PC-3 (cell line): ENCODE measurements around the gene RAPGEF4. TPM values are rescaled to one million over a fixed set of nuclear protein-coding genes. Genes with fewer than 3 reads are reported as not detected.

Experiments used
- ATAC-seq: fragments of 200-7000 bp; cut with Tn5 transposase; 2 replicates; pipeline ENCODE4 v1.9.1; 2020; ENCODE audit warnings: mild to moderate bottlenecking, moderate library complexity
- BruUV-seq: library from RNA; stranded (reverse); fragments of 400-500 nt; replicated peaks from 2 replicates; lab custom pipeline; 2021; lab: Mats Ljungman, UMichigan
- CTCF ChIA-PET: fragments of 300-600 bp; sonication (Branson Sonifier 250); formaldehyde crosslinking; loops from one replicate; lab custom pipeline; 2022; ENCODE audit warnings: antibody characterized with exemption; lab: Charles Lee
- POLR2A ChIA-PET: fragments of 300-600 bp; sonication (Branson Sonifier 250); formaldehyde crosslinking; loops from one replicate; lab custom pipeline; 2022; ENCODE audit warnings: antibody characterized with exemption; ENCODE audit not compliant: unreplicated experiment; lab: Charles Lee
- DNase-seq: peaks from one replicate; pipeline ENCODE4 v3.0.0-alpha.2; 2015
- H2AFZ ChIP-seq: fragments of 300-600 bp; sonication (generic); 2 replicates; pipeline ENCODE4 v1.6.0; 2016; ENCODE audit warnings: antibody characterized with exemption, low read length
- H3F3A ChIP-seq: fragments of 300-600 bp; sonication (generic); one replicate; pipeline ENCODE4 v1.6.0; 2017; ENCODE audit warnings: antibody characterized with exemption, low read length, control low read depth, mild to moderate bottlenecking; ENCODE audit not compliant: unreplicated experiment
- H3K27ac ChIP-seq: fragments of 300-600 bp; sonication (generic); 2 replicates; pipeline ENCODE4 v1.5.1; 2016; ENCODE audit warnings: mild to moderate bottlenecking, low read length
- H3K27me3 ChIP-seq: fragments of 300-600 bp; sonication (generic); 2 replicates; pipeline ENCODE4 v1.6.1; 2016; ENCODE audit warnings: low read length, mixed read lengths
- H3K36me3 ChIP-seq: fragments of 300-600 bp; sonication (generic); 2 replicates; pipeline ENCODE4 v1.6.1; 2016; ENCODE audit warnings: low read depth, mixed run types, low read length, mixed read lengths
- H3K4me1 ChIP-seq: fragments of 300-600 bp; sonication (generic); 2 replicates; pipeline ENCODE4 v1.5.1; 2016; ENCODE audit warnings: low read length; ENCODE audit not compliant: insufficient read depth
- H3K4me2 ChIP-seq: fragments of 300-600 bp; sonication (generic); 2 replicates; pipeline ENCODE4 v1.6.0; 2016; ENCODE audit warnings: low read length
- H3K4me3 ChIP-seq: fragments of 300-600 bp; sonication (generic); 2 replicates; pipeline ENCODE4 v1.5.1; 2016; ENCODE audit warnings: mild to moderate bottlenecking, low read length, mixed read lengths
- H3K79me2 ChIP-seq: fragments of 300-600 bp; sonication (generic); 2 replicates; pipeline ENCODE4 v1.6.1; 2017; ENCODE audit warnings: low read length, mixed read lengths
- H3K9ac ChIP-seq: fragments of 300-600 bp; sonication (generic); 2 replicates; pipeline ENCODE4 v1.6.0; 2016; ENCODE audit warnings: mild to moderate bottlenecking, low read length
- H3K9me2 ChIP-seq: fragments of 300-600 bp; sonication (generic); replicated peaks from 2 replicates; pipeline ENCODE4 v1.6.1; 2016; ENCODE audit warnings: mixed run types, low read length, mixed read lengths
- H3K9me3 ChIP-seq: fragments of 300-600 bp; sonication (generic); 2 replicates; pipeline ENCODE4 v1.6.1; 2016; ENCODE audit warnings: low read length, mixed read lengths
- H4K20me1 ChIP-seq: fragments of 300-600 bp; sonication (generic); 2 replicates; pipeline ENCODE4 v1.6.1; 2016; ENCODE audit warnings: low read length, mixed read lengths
- EZH2 ChIP-seq: fragments of 300-600 bp; sonication (generic); IDR thresholded peaks from one replicate; pipeline ENCODE4 v1.6.1; 2017; ENCODE audit warnings: antibody characterized with exemption, mild to moderate bottlenecking, low read length; ENCODE audit not compliant: unreplicated experiment
- EZH2phosphoT487 ChIP-seq: fragments of 300-600 bp; sonication (generic); IDR thresholded peaks from 2 replicates; pipeline ENCODE4 v1.6.1; 2018; ENCODE audit warnings: mild to moderate bottlenecking, antibody characterized with exemption, low read length, borderline replicate concordance
- intact Hi-C: fragments of 100-400 bp; cut with micrococcal nuclease; formaldehyde crosslinking; loops from 2 replicates; pipeline ENCODE4 v1.9.0; 2023
- total RNA-seq: library from RNA; depleted of rRNA; stranded (reverse); fragments of >200 nt; gene quantifications from 2 replicates; pipeline ENCODE4 v1.2.3, GENCODE V29; 2014; rRNA removed
- TF ChIP-seq, protein P1 (sequence below): fragments of 300-600 bp; sonication (generic); conservative IDR thresholded peaks from 2 replicates; pipeline ENCODE4 v1.5.1; 2017; ENCODE audit warnings: antibody characterized with exemption, low read depth, mild to moderate bottlenecking, low read length

The RAPGEF4 gene
- total RNA-seq, 1 experiment from 2014 or later: 0.87 TPM

DNA sequence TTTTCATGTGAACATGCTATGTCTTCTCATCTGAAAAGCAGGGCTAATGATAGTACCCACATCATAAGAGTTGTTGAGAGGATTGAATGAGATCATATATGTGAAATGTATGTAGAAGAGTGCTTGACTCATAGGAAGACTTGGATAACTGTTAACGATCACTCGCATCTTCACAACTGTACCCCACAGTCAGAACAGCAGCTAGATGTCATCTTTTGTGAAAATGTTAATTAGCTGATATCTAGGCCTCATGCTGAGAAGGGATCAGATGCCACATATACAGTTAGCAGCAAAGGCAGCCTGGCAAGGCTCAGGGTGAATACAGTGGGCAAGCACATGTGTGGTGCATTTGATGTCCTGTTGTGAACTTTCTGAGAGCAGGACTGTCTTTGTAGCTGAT is 364.2 kb downstream of the RAPGEF4 start:
- no peak overlapping the region for H3K9ac ChIP-seq
- no peaks in the 10 kb centered on the region for H3K27me3 ChIP-seq
- no TSS peak for BruUV-seq
- ATAC-seq (no peak), DNase-seq (no peak)
- H3K79me2 ChIP-seq: no peaks in the 10 kb centered on the region
- no peaks in the 10 kb centered on the region for H3K9me2 ChIP-seq
- POLR2A ChIA-PET: no interaction called here
- no peak overlapping the region for H3K4me2 ChIP-seq
- H3K9me3 ChIP-seq: no peaks in the 10 kb centered on the region
- H3F3A ChIP-seq: no peaks in the 10 kb centered on the region
- TF ChIP-seq EZH2 (no peak), EZH2phosphoT487 (no peak)
- TF ChIP-seq, protein P1, sequence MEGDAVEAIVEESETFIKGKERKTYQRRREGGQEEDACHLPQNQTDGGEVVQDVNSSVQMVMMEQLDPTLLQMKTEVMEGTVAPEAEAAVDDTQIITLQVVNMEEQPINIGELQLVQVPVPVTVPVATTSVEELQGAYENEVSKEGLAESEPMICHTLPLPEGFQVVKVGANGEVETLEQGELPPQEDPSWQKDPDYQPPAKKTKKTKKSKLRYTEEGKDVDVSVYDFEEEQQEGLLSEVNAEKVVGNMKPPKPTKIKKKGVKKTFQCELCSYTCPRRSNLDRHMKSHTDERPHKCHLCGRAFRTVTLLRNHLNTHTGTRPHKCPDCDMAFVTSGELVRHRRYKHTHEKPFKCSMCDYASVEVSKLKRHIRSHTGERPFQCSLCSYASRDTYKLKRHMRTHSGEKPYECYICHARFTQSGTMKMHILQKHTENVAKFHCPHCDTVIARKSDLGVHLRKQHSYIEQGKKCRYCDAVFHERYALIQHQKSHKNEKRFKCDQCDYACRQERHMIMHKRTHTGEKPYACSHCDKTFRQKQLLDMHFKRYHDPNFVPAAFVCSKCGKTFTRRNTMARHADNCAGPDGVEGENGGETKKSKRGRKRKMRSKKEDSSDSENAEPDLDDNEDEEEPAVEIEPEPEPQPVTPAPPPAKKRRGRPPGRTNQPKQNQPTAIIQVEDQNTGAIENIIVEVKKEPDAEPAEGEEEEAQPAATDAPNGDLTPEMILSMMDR: no peak
- no peak overlapping the region for H3K27ac ChIP-seq
- no peaks in the 10 kb centered on the region for H3K4me1 ChIP-seq
- H3K4me3 ChIP-seq: no peak overlapping the region
- intact Hi-C loops: no loop called here
- peaks cover 3% of the 10 kb centered on the region for H3K36me3 ChIP-seq
- no peaks in the 10 kb centered on the region for H4K20me1 ChIP-seq
- no peak overlapping the region for H2AFZ ChIP-seq
- CTCF ChIA-PET: no interaction called here

- TF ChIP-seq EZH2 (no peak), EZH2phosphoT487 (no peak)
- TF ChIP-seq, protein P1: no peak
- Histone ChIP-seq H3K9ac (no peak overlapping the region), H3K27ac (no peak overlapping the region), H3K4me2 (no peak overlapping the region), H2AFZ (no peak overlapping the region), H3K9me3 (no peaks in the 10 kb centered on the region), H3K27me3 (no peaks in the 10 kb centered on the region), H3K79me2 (peaks cover 6% of the 10 kb centered on the region; the same call in 1 of the 2 replicates), H3F3A (no peaks in the 10 kb centered on the region), H4K20me1 (no peaks in the 10 kb centered on the region), H3K4me1 (no peaks in the 10 kb centered on the region; the same call in 1 of the 2 replicates), H3K4me3 (no peak overlapping the region), H3K36me3 (peaks cover 2% of the 10 kb centered on the region), H3K9me2 (no peaks in the 10 kb centered on the region)
- POLR2A ChIA-PET: no interaction called here
- CTCF ChIA-PET: no interaction called here
- DNase-seq: no peak
- intact Hi-C loops: no loop called here
- no TSS peak for BruUV-seq
- no peak for ATAC-seq
These were observed 366.0 kb downstream of the RAPGEF4 start for GRCh38 chr2:173101687-173102086.

Other genes with a start within 250 kb of the RAPGEF4 start
- gene PDK1, start 179.8 kb upstream of the RAPGEF4 start, total RNA-seq: 45.8 and 66.3 TPM in 2 replicates